AG10803 (cell line): ENCODE measurements around the gene SLC6A18.

Source experiments
- DNase-seq: peaks from one replicate; pipeline ENCODE4 v3.0.0; 2010; ENCODE audit warnings: low read depth
- H3K4me3 ChIP-seq: 2 replicates; pipeline ENCODE4 v1.5.1; 2011; ENCODE audit warnings: mild to moderate bottlenecking, low read length, control low read depth
- CTCF ChIP-seq: conservative IDR thresholded peaks from 2 replicates; pipeline ENCODE4 v1.5.1; 2011; ENCODE audit warnings: mild to moderate bottlenecking, low read length, control low read depth, inconsistent platforms

The SLC6A18 gene

DNA sequence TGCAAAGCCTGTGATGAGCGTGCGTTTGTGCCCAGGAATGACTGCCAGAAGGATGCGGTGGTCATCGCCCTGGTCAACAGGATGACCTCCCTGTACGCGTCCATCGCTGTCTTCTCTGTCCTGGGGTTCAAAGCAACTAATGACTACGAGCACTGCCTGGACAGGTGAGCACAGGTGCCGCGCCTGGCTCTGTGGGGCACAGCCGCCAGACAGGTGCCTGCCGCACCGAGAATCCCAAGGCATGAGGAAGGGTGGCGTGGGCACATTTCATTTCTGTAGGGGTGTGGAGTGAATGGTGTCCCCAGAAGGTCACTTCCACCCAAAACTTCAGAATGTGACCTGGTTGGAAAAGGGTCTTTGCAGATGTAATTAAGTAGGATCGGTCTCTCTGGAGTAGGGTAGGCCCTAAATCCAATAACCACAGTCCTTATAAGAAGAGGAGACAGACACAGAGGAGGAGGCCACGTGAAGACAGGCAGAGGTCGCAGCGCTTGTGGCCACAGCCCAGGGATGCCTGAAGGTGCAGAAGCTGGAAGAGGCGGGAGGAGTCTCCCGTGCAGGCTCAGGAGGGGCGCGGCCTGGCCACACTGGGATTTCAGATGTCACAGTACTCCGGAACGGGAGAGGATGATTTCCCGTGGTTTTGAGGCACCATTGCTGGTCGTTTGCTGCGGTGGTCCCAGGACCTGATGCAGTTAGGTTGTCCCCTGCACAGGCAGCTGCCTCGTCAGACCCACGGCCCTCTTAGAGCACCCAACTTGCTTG lies 15.5 kb downstream of the SLC6A18 start:
- TF ChIP-seq CTCF, result no peak
- no peak for DNase-seq
- H3K4me3 ChIP-seq, result no peak overlapping the region

GRCh38 chr5:1241509-1242080 lies 16.4 kb downstream of the SLC6A18 start:
- DNase-seq, result no peak
- no peak for TF ChIP-seq CTCF
- H3K4me3 ChIP-seq, result no peak overlapping the region

DNA sequence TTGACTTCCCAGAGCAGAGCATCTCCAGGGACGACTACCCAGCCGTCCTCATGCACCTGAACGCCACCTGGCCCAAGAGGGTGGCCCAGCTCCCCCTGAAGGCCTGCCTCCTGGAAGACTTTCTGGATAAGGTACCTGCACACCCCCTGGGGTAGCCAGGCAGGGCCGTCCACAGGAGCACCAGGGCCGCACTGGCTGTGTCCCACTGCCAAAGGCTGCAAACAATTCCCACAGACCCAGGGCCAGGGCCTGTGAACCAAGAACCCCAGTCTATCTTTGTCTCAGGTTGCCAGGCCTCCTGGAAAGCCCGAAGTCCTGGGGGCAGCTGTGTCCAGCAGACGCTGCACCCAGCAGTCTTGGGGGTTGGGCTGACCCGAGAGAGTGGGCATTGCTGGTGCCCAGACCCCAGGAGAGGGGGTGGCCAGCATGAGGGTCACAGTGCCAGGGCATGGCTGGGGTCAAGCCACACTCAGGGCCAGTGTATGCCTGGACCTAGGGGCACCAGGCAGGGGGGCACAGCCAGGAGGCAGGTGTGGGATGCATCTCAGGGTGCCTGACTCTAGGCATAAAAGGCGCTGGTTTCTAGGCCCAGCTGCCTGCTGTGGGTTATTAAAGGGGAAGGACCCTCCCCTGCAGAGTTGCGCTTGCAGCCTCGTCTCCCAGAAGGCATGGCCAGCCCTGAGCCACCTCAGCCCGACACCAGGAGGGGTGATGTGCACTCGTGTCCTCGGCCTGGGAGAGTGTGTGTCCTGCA lies 17.7 kb downstream of the SLC6A18 start:
- H3K4me3 ChIP-seq, result no peak overlapping the region
- DNase-seq, result no peak
- TF ChIP-seq CTCF, result no peak

DNA sequence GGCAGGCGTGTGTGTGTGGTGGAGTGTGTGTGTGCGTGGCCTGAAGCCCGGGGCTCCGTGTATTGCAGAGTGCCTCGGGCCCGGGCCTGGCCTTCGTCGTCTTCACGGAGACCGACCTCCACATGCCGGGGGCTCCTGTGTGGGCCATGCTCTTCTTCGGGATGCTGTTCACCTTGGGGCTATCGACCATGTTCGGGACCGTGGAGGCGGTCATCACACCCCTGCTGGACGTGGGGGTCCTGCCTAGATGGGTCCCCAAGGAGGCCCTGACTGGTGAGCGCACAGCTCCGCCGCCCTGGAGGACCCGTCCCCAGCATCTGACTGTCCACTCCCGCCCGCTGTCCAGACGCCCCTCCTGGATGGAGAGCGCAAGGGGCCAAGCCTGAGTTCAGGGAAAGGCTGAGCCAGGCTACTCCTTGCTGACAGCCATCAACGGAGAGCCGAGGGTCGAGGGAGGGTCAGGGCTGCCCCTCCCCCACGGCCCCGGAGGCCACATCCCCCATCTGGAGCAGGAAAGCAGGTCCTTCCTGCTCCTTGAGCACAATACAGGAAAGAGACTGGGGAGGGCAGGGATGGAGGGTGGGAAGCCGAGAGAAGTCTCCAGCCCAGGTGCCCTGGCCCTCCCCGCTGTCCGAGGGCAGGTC lies 18.4 kb downstream of the SLC6A18 start:
- no peak for TF ChIP-seq CTCF
- DNase-seq, result no peak
- no peak overlapping the region for H3K4me3 ChIP-seq

- no peak for DNase-seq
- H3K4me3 ChIP-seq, result no peak overlapping the region
- TF ChIP-seq CTCF, result no peak
Observed at GRCh38 chr5:1244255-1244654, 19.1 kb downstream of the SLC6A18 start.

DNA sequence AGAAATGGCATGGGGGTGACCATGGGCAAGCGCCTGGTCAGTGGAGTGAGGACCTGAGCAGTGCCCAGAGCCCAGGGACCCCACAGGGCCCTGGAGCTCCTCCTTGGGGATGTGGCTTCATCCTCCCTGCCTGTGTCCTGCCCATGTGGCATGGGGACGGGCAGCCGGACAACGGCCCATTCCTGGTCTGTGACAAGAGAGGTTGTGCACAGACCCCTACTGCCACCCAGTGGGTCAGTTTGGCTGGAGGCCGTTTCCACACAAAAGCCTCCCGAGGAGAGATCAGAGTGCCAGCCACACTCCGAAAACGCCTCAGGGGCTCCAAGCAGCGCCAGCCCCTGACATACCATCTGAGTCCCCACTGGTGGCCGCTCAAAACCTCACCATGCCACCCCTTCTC lies 19.8 kb downstream of the SLC6A18 start:
- no peak for TF ChIP-seq CTCF
- no peak overlapping the region for H3K4me3 ChIP-seq
- no peak for DNase-seq
